Measurements from ENCODE around the gene MXD3. TPM values are rescaled to one million over a fixed set of nuclear protein-coding genes. Genes with fewer than 3 reads are reported as not detected.
"Not testable (repeated sequence)": the region's sequence is repeated elsewhere in the genome, so short reads cannot be mapped to it uniquely, and the experiment has no call there.

Gene MXD3
- total RNA-seq, 1 experiment from 2014 or later = 26.4 TPM

DNA sequence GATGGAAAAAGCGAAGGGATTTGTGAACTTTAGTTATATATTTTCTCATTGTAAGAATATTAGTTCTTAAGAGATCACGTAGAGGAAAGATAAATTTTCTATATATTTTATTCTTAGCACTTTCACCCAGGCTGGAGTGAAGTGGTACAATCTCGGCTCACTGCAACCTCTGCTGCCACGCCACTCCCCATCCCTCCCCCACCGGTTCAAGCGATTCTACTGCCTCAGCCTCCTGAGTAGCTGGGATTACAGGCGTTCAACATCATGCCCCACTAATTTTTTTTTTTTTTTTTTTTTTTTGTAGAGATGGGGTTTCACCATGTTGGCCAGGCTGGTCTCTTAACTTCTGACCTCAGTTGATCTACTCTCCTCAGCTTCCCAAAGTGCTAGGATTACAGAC is 50.7 kb downstream of the MXD3 start:
- Histone ChIP-seq H3K4me3 (ENCODE audit: insufficient read depth, low read depth, low read length) (no peak overlapping the region), H3K27me3 (ENCODE audit: control insufficient read depth, insufficient read depth, low read length) (no peaks in the 10 kb centered on the region), H3K36me3 (replicated peaks; ENCODE audit: control insufficient read depth, insufficient read depth, low read length) (peaks cover 27% of the 10 kb centered on the region)
- DNase-seq = no peak

DNA sequence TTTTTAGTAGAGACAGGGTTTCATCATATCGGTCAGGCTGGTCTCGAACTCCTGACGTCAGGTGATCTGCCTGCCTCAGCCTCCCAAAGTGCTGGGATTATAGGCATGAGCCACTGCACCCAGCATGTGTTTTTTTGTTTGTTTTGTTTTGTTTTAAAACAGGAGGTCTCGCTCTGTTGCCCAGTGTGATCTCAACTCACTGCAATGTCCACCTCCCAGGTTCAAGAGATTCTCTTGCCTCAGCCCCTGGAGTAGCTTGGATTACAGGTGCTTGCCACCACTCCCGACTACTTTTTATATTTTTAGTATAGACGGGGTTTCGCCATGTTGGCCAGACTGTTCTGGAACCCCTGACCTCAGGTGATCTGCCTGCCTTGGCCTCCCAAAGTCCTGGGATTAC is 53.0 kb downstream of the MXD3 start:
- H3K27me3 ChIP-seq (ENCODE audit: control insufficient read depth, insufficient read depth, low read length); H3K4me3 ChIP-seq (ENCODE audit: insufficient read depth, low read depth, low read length); DNase-seq: not testable (repeated sequence)
- H3K36me3 ChIP-seq (replicated peaks; ENCODE audit: control insufficient read depth, insufficient read depth, low read length) = peaks cover 26% of the 10 kb centered on the region

Other genes starting within 250 kb of the MXD3 start
- gene FGFR4, start 225.0 kb downstream of the MXD3 start, total RNA-seq (2014; rRNA removed; shearing (Covaris generic)) = 105 and 110 TPM in 2 replicates
- 43.4 and 51.2 TPM in 2 replicates for gene NSD1, start 178.1 kb downstream of the MXD3 start, total RNA-seq (2014; rRNA removed; shearing (Covaris generic))
- gene RAB24, start 8.2 kb downstream of the MXD3 start, total RNA-seq (2014; rRNA removed; shearing (Covaris generic)) = 25.4 and 35.7 TPM in 2 replicates
- gene PRELID1, start 8.1 kb downstream of the MXD3 start, total RNA-seq (2014; rRNA removed; shearing (Covaris generic)) = 360 and 469 TPM in 2 replicates
- gene LMAN2, start 39.8 kb upstream of the MXD3 start, total RNA-seq (2014; rRNA removed; shearing (Covaris generic)) = 221 and 225 TPM in 2 replicates
- gene RGS14, start 46.0 kb upstream of the MXD3 start, total RNA-seq (2014; rRNA removed; shearing (Covaris generic)) = 31.0 and 32.4 TPM in 2 replicates
- not detected in 2 replicates for gene SLC34A1, start 72.5 kb upstream of the MXD3 start, total RNA-seq (2014; rRNA removed; shearing (Covaris generic))
- not detected in 2 replicates for gene PFN3, start 88.8 kb upstream of the MXD3 start, total RNA-seq (2014; rRNA removed; shearing (Covaris generic))
- 3.2 and 3.7 TPM in 2 replicates for gene F12, start 97.7 kb upstream of the MXD3 start, total RNA-seq (2014; rRNA removed; shearing (Covaris generic))
- 62.4 and 66.8 TPM in 2 replicates for gene GRK6, start 114.8 kb upstream of the MXD3 start, total RNA-seq (2014; rRNA removed; shearing (Covaris generic))
- gene PRR7, start 134.9 kb upstream of the MXD3 start, total RNA-seq (2014; rRNA removed; shearing (Covaris generic)) = 11.4 and 12.1 TPM in 2 replicates
- 165 and 216 TPM in 2 replicates for gene DBN1, start 161.7 kb upstream of the MXD3 start, total RNA-seq (2014; rRNA removed; shearing (Covaris generic))
- gene PDLIM7, start 185.7 kb upstream of the MXD3 start, total RNA-seq (2014; rRNA removed; shearing (Covaris generic)) = 71.9 and 97.3 TPM in 2 replicates
- gene DOK3, start 197.9 kb upstream of the MXD3 start, total RNA-seq (2014; rRNA removed; shearing (Covaris generic)) = 0.76 and 3.2 TPM in 2 replicates
- 96.5 and 106 TPM in 2 replicates for gene DDX41, start 205.1 kb upstream of the MXD3 start, total RNA-seq (2014; rRNA removed; shearing (Covaris generic))
- gene FAM193B, start 242.7 kb upstream of the MXD3 start, total RNA-seq (2014; rRNA removed; shearing (Covaris generic)) = 70.2 and 80.0 TPM in 2 replicates